HG03139 (cell line): ENCODE data around the gene CRKL.

Source experiments
- ATAC-seq: cut with Tn5 transposase; IDR thresholded peaks from one replicate; pipeline ENCODE4 v1.9.1; 2021; ENCODE audit not compliant: unreplicated experiment

CRKL gene

GRCh38 chr22:20994902-20995241 lies 77.7 kb downstream of the CRKL start:
- no peak for ATAC-seq

GRCh38 chr22:20995329-20996030 lies 78.3 kb downstream of the CRKL start:
- no peak for ATAC-seq

GRCh38 chr22:20996031-20996410 lies 78.8 kb downstream of the CRKL start:
- no peak for ATAC-seq

DNA sequence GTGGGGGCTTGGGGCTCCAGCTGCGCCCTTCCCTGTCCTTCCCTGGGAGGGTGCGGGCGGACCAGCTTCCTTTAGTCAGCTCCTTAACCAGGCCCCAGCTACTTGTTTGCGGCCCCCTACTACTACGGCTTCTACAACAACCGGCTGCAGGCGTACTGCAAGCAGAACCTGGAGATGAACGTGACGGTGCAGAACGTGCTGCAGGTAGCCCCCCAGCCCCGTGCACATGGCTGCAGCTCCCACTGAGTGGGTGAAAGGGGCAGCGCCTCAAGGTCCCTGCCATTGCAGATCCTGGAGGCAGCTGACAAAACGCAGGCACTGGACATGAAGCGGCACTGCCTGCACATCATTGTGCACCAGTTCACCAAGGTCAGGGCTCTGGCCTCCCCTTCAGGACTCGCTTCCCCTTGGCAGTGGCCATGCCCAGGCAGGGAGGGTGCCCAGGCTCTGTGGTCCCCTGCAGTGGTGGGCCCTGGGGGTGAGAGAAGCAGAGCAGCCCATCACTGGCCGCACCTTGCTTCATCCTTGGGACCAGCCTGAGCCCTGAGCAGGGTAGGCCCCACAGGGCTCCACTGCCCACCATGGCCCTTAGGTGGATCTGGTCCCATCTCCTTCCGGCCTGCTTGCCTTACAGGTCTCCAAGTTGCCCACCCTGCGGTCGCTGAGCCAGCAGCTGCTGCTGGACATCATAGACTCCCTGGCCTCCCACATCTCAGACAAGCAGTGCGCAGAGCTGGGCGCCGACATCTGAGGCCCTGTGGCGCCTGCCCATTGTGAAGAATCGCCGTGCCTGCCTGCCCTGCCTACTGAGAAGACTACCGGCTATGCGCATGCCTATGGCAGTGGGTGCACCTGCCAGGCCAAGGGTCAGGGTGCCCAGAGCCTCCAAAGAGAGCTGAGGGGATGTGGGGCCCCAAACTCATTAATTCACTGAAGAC lies 79.7 kb downstream of the CRKL start:
- no peak for ATAC-seq

DNA sequence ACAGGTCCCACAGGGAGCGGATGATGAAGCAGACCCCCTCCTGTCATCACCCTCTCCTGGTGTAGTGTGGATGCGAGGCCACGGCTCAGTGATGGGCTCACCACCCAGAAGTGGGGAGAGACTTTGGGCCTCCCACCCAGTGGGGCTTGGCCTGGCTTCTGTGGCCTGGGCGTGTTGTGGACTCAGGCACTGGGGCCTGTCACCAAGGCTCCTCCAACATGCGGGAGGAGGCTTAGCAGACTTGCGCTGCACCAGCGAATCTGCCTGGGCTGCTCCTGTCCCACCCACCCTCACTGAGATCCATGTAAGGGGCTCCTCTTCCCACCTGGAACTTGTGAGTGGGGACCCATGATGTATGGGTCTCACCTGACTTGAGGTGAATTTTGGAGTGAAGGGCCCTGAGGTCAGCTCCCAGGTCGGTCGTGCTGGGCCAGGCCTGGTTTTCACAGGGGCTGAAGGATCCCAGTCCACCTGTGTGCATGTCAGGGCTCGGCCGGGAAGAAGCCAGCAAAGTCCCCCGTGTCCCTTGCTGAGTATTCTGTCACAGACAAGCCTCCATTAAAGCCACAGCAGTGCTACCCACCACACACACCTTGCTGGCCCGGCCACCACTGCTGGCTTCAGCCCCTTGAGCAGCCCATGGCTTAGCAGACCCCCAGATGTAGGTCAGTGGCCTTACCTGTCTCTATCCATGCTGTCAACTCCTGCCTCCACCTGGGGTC lies 80.5 kb downstream of the CRKL start:
- no peak for ATAC-seq

DNA sequence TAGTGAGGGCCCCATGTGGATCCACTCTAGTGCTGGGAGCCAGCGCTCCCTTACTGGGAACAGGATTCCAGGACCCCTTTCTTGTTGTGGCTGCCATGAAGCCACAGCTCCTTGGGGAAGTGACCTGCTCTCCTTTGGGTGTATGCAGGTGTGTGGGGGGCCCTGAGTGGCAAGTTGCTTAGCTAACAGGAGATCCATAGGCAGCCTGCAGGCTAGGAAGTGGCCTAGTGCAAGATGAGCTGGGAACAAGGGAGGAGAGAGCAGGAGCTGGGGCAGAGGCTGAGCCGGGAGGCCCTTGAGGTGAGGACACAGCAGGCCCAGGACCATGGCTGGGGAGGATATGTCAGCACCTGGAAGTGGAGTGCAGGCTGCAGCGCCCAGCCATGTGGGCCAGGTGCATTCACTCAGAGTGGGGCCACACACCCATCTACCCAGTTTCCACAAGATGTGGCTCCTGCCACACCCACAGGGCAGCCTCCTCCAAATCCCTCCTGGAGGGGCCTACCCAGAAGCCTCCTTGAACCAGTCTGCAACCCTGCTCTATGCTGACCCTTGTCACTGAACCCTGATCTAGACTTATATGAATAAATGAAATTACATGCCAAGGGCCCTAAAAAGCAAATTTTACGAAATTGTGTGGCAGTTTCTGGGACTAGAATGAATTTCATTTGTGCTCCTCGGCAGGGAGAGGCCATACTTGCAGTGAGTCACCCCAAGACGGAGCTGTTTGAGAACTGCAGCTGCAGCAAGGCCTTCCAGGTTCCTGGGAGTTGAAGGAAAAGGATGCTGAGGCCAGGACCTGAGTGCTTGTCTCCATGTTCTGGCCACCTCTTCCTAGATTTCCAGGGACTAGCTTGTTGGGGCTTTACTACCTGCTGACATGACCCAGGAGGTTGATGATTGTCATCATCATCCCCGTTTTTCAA lies 81.5 kb downstream of the CRKL start:
- ATAC-seq: no peak

DNA sequence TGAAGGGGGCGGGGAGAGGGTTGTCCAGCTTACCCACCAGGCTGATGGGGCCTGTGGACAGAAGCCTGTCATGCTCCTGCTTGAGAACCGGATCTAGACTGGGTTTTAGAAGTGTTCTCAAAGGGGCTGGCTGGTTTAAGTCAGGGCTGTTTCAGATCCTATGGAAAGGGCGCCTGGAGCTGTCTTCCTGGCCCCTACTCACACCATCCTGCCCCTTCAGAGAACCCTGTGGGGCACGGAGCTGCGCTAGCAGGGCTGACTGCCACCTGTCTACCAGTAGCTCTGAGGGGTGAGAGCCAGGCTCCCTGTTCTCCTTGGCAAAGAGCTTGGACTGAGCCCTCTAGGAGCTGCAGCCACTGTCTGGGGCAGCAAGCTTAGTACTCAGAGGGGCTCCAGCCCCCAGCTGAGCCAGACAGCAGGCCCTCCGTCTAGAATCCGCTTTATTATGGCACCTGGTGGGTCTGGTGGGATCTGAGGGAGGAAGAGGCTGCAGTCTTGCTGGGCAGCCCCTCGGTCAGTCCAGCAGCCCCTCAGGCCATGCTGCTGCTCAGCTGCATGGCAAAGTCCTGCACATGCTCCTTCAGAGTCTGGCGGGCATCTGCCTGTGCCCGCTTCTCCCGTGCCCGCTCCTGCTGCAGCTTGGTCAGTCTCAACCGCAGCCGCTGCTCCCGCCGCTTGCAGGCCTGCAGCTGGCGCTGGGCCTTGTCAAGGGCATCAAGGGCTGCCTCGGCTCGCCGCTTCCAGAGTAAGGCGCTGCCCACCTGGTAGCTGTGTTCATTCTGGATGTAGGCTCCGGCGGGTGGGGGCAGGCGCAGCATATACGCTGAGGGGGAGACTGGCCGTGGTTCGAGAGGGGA lies 82.4 kb downstream of the CRKL start:
- ATAC-seq: no peak

DNA sequence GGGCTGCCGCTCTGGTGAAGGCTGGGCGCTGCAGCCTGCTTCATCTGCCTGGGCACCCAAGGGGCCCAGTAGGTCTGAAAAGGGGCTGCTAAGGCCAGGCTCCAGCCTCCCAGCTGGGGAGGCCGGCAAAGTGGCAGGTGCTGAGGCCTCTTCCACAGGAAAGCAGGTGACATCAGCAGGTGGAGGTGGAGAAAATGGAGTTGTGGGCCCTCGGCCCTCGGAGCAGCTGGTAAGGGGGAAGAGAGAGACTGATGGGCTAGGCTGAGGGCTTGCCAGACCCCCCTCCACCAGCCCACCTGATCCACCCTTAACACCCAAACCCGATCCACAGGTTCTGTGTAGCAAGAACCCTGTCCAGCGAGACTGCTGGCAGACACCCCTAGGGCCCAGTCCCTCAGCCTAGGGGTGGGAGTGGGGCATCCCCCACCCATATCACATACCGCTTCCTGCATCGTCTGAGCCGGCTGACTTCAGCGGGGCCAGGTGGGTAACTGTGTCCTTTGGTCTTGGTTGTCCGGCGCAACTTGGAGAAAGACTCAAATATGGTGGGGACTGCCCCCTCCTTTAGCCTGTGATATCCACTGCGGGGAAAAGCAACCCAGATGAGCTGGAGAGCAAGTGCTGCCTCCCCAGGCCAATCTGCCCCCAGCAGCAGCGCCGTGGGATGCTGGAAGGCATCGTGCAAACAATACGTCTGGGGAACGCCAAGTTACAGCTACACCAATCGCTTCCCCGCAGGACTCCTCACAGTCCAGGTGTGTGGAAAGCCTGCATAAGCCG lies 83.2 kb downstream of the CRKL start:
- no peak for ATAC-seq

GRCh38 chr22:21000987-21001600 lies 83.9 kb downstream of the CRKL start:
- ATAC-seq: no peak

- ATAC-seq: peak; percentile 78
Measured at GRCh38 chr22:21001601-21002325, 84.6 kb downstream of the CRKL start, which contains the start of gene THAP7. Gene THAP7, minus strand, starts transcription at chr22:21002118. Its CDS starts 207 bp downstream, at chr22:21001911.
